HCT116 (cell line): Measurements from ENCODE around the gene MIA. TPM values are rescaled to one million over a fixed set of nuclear protein-coding genes. Genes with fewer than 3 reads are reported as not detected.

Experiments
- ATAC-seq: fragments of 200-7000 bp; cut with Tn5 transposase; 2 replicates; pipeline ENCODE4 v1.9.1; 2020; ENCODE audit warnings: mild to moderate bottlenecking, moderate library complexity
- BruUV-seq: library from RNA; stranded (reverse); fragments of 400-500 nt; replicated peaks from 2 replicates; lab custom pipeline; 2021; lab: Mats Ljungman, UMichigan
- CTCF ChIA-PET: fragments of 300-600 bp; sonication (Branson Sonifier 250); formaldehyde crosslinking; loops from one replicate; lab custom pipeline; 2021; ENCODE audit warnings: antibody characterized with exemption; lab: Charles Lee
- POLR2A ChIA-PET: fragments of 300-600, 350-600 bp; sonication (Branson Sonifier 250); formaldehyde crosslinking; loops from one replicate; lab custom pipeline; 2021; ENCODE audit warnings: antibody characterized with exemption; lab: Charles Lee
- RAD21 ChIA-PET, 2 experiments: fragments of 300-600 bp; sonication (Branson Sonifier 250); formaldehyde crosslinking; loops; one replicate each; lab custom pipeline; 2023; ENCODE audit warnings: low total read pairs in 2 of 2; ENCODE audit not compliant: uncharacterized antibody in 2 of 2, unreplicated experiment in 2 of 2, low non-redundant PET in 1 of 2; lab: Charles Lee
- DNase-seq: peaks from one replicate; pipeline ENCODE4 v3.0.0-alpha.2; 2010; ENCODE audit warnings: low read depth, low spot score
- H2AFZ ChIP-seq: fragments of 200-600 bp; shearing (Covaris generic), sonication (generic); 2 replicates; pipeline ENCODE4 v1.6.1; 2017; ENCODE audit warnings: low read depth, mixed run types, mixed read lengths, antibody characterized with exemption, low read length; ENCODE audit not compliant: poor library complexity, severe bottlenecking
- H3K27ac ChIP-seq: 2 replicates; pipeline ENCODE4 v1.5.1; 2012; ENCODE audit warnings: low read depth, low read length
- H3K27me3 ChIP-seq: fragments of 200-600 bp; sonication (generic); 2 replicates; pipeline ENCODE4 v1.6.1; 2016; ENCODE audit warnings: mixed run types, low read length, mixed read lengths; ENCODE audit not compliant: insufficient read depth
- H3K36me3 ChIP-seq, 2 experiments: fragments of 200-500 bp in 1 of 2; fragments of 200-600 bp in 1 of 2; sonication (Bioruptor generic) in 1 of 2; sonication (generic) in 1 of 2; 2 replicates each; pipeline versions ENCODE4 v1.5.1 to v1.6.1; 2014 to 2016; ENCODE audit warnings: low read length in 2 of 2, inconsistent platforms in 1 of 2, mixed read lengths in 1 of 2, mixed run types in 1 of 2; ENCODE audit not compliant: insufficient read depth in 2 of 2, control insufficient read depth in 1 of 2
- H3K4me1 ChIP-seq, 2 experiments: fragments of 200-600 bp in 1 of 2; sonication (generic) in 1 of 2; 2 replicates each; pipeline versions ENCODE4 v1.5.1 to v1.6.1; 2012 to 2017; ENCODE audit warnings: low read length in 2 of 2, inconsistent platforms in 1 of 2, mild to moderate bottlenecking in 1 of 2, mixed read lengths in 1 of 2, mixed run types in 1 of 2, moderate library complexity in 1 of 2; ENCODE audit not compliant: insufficient read depth in 2 of 2, control insufficient read depth in 1 of 2
- H3K4me2 ChIP-seq: fragments of 200-600 bp; sonication (generic); 2 replicates; pipeline ENCODE4 v1.6.1; 2017; ENCODE audit warnings: mixed run types, low read length, mixed read lengths
- H3K4me3 ChIP-seq, 2 experiments: fragments of 200-600 bp in 1 of 2; sonication (generic) in 1 of 2; replicated peaks in 1 of 2; 2 replicates each; pipeline ENCODE4 v1.5.1; 2011 to 2016; ENCODE audit warnings: low read length in 2 of 2, control low read depth in 1 of 2, low read depth in 1 of 2, mild to moderate bottlenecking in 1 of 2, mixed read lengths in 1 of 2, mixed run types in 1 of 2
- H3K79me2 ChIP-seq: fragments of 200-600 bp; sonication (generic); 2 replicates; pipeline ENCODE4 v1.6.1; 2017; ENCODE audit warnings: mild to moderate bottlenecking, mixed run types, low read length, moderate library complexity, mixed read lengths; ENCODE audit not compliant: insufficient read depth
- H3K9ac ChIP-seq: fragments of 200-600 bp; sonication (generic); 2 replicates; pipeline ENCODE4 v1.6.1; 2016; ENCODE audit warnings: low read length, mixed read lengths
- H3K9me2 ChIP-seq: fragments of 200-600 bp; sonication (generic), shearing (Covaris generic); 2 replicates; pipeline ENCODE4 v1.6.1; 2017; ENCODE audit warnings: mixed run types, mild to moderate bottlenecking, moderate library complexity; ENCODE audit not compliant: insufficient read depth
- H3K9me3 ChIP-seq, 2 experiments: fragments of 200-500 bp in 1 of 2; fragments of 200-600 bp in 1 of 2; sonication (Bioruptor generic) in 1 of 2; sonication (generic) in 1 of 2; 2 replicates each; pipeline ENCODE4 v1.6.1; 2014 to 2017; ENCODE audit warnings: low read length in 2 of 2, mixed read lengths in 2 of 2, inconsistent platforms in 1 of 2, low read depth in 1 of 2, mild to moderate bottlenecking in 1 of 2, mixed run types in 1 of 2, moderate library complexity in 1 of 2; ENCODE audit not compliant: control insufficient read depth in 1 of 2, insufficient read depth in 1 of 2
- H4K20me1 ChIP-seq: fragments of 200-600 bp; sonication (generic), shearing (Covaris generic); 2 replicates; pipeline ENCODE4 v1.6.1; 2017; ENCODE audit warnings: mixed run types, mild to moderate bottlenecking, moderate library complexity; ENCODE audit not compliant: insufficient read depth
- FOSL1 ChIP-seq: IDR thresholded peaks from 2 replicates; pipeline ENCODE4 v1.6.1; 2012; ENCODE audit warnings: low read depth
- POLR2A ChIP-seq: IDR thresholded peaks from 2 replicates; pipeline ENCODE4 v1.7.0; 2011; ENCODE audit warnings: borderline replicate concordance; ENCODE audit not compliant: insufficient read depth, insufficient read length; ENCODE audit errors: extremely low read depth
- SP1 ChIP-seq: IDR thresholded peaks from 2 replicates; pipeline ENCODE4 v1.6.1; 2012; ENCODE audit warnings: low read depth
- SRF ChIP-seq: IDR thresholded peaks from 2 replicates; pipeline ENCODE4 v1.6.1; 2012; ENCODE audit warnings: low read depth
- TCF7L2 ChIP-seq: IDR thresholded peaks from 2 replicates; pipeline ENCODE4 v1.7.0; 2011; ENCODE audit warnings: borderline replicate concordance, inconsistent platforms; ENCODE audit not compliant: insufficient read depth, insufficient read length; ENCODE audit errors: extremely low read depth
- intact Hi-C: fragments of 100-400 bp; cut with micrococcal nuclease; formaldehyde crosslinking; loops from 2 replicates; pipeline ENCODE4 v1.10.0; 2022
- total RNA-seq: library from RNA; stranded (reverse); gene quantifications from one replicate; pipeline ENCODE4 v1.2.1, GENCODE V29; 2021; ENCODE audit not compliant: unreplicated experiment
- TF ChIP-seq, protein P1 (sequence below): IDR thresholded peaks from 2 replicates; pipeline ENCODE4 v1.6.1; 2012

The MIA gene
- total RNA-seq, 1 experiment from 2014 or later = 1.4 TPM

DNA sequence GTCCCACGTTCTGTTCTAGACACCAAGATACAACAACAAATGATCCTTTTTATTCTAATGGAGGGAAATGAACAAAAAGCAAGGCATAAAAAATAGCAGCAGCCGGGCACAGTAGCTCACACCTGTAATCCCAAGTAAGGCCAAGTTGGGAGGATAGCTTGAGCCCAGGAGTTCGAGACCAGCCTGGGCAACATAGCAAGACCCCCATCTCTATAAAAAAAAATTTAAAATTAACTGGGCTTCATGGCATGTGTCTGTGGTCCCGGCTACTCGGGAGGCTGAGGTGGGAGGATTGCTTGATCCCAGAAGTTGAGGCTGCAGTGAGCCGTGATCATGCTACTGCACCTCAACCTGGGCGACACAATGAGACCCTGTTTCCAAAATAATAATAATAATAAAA is 1.0 kb downstream of the MIA start:
- H3K36me3 ChIP-seq = no peaks in the 10 kb centered on the region
- ChIA-PET CTCF (no interaction called here), RAD21 (no interaction called here), POLR2A (interaction anchor here (1.4 to 3.1 kb wide), 2 partner anchors 22 to 25 kb away, joined by 3 to 24 read pairs; partner anchors contain the start of genes ACTMAP, EGLN2 and SNRPA)
- H4K20me1 ChIP-seq = no peaks in the 10 kb centered on the region
- H2AFZ ChIP-seq = no peak overlapping the region
- no peak overlapping the region for H3K9ac ChIP-seq
- H3K4me2 ChIP-seq = no peak overlapping the region
- intact Hi-C loops = no loop called here
- BruUV-seq = no TSS peak
- no peaks in the 10 kb centered on the region for H3K9me2 ChIP-seq
- H3K27me3 ChIP-seq = no peaks in the 10 kb centered on the region
- H3K4me3 ChIP-seq = no peak overlapping the region
- H3K9me3 ChIP-seq = no peaks in the 10 kb centered on the region
- no peaks in the 10 kb centered on the region for H3K79me2 ChIP-seq
- peaks cover 15 to 34% of the 10 kb centered on the region in 2 experiments for H3K4me1 ChIP-seq
- ATAC-seq (no peak), DNase-seq (no peak)
- H3K27ac ChIP-seq = no peak overlapping the region
- TF ChIP-seq SP1 (no peak), POLR2A (no peak)
- TF ChIP-seq, protein P1, sequence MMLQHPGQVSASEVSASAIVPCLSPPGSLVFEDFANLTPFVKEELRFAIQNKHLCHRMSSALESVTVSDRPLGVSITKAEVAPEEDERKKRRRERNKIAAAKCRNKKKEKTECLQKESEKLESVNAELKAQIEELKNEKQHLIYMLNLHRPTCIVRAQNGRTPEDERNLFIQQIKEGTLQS = no peak

DNA sequence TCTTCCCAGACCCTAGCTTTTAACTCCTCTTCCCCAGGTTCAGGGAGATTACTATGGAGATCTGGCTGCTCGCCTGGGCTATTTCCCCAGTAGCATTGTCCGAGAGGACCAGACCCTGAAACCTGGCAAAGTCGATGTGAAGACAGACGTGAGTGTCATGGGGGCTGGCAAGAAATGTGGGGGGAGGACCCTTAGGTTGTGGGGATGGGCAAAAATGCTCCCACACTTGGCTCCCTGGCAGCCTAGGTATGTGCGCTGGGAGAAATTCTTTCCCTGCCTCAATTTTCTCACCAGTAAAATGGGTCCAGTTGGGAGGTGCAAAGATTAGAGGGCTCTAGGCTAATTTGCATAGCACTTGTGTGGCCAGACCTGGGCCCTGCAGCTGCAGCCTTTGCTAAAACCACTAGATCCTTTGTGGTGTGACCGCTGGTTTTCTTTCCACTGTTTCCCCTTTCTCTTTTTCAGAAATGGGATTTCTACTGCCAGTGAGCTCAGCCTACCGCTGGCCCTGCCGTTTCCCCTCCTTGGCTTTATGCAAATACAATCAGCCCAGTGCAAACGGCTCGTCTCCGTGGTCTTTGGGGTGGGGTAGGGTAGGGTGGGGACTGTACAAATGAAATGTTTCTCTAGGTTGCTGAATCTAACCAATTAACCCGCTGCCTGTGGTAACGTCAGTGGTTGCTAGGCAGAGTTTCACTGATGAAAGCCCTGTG is 1.8 kb downstream of the MIA start:
- H3K4me2 ChIP-seq = peak overlapping the region; percentile 81
- CTCF ChIA-PET = interaction anchor here (0.9 to 2.4 kb wide), 7 partner anchors 16 to 143 kb away, joined by 3 to 17 read pairs (median 4); partner anchors contain the start of gene EGLN2

More for the DNA sequence above, 1.8 kb downstream of the MIA start:
- Histone ChIP-seq H3K9ac (peak overlapping the region; percentile 66), H3K9me3 (no peaks in the 10 kb centered on the region), H4K20me1 (no peaks in the 10 kb centered on the region), H2AFZ (no peak overlapping the region), H3K4me3 (peak overlapping the region; percentile 67 to 68), H3K27me3 (no peaks in the 10 kb centered on the region), H3K4me1 (peaks cover 15 to 34% of the 10 kb centered on the region in 2 experiments)
- ATAC-seq (peak; percentile 72), DNase-seq (peak; percentile 85)
- TF ChIP-seq TCF7L2 (peak; percentile 11), FOSL1 (no peak), SRF (no peak)
- TF ChIP-seq, all 23 proteins: peak for 1
- no peaks in the 10 kb centered on the region for H3K9me2 ChIP-seq
- no peaks in the 10 kb centered on the region for H3K36me3 ChIP-seq
- RAD21 ChIA-PET = interaction anchor here (1.2 to 1.4 kb wide), 2 partner anchors 42 to 114 kb away, joined by 5 to 6 read pairs; no protein-coding TSS in a partner anchor
- no TSS peak for BruUV-seq
- no peaks in the 10 kb centered on the region for H3K79me2 ChIP-seq
- POLR2A ChIA-PET = interaction anchor here (0.7 to 3.1 kb wide), 5 partner anchors 9 to 61 kb away, joined by 3 to 24 read pairs (median 9); partner anchors contain the start of genes ACTMAP, COQ8B, EGLN2 and ITPKC
- intact Hi-C loops = no loop called here
- H3K27ac ChIP-seq = peak overlapping the region; percentile 92
